Caki2 (cell line): ENCODE measurements around the gene MAGEA12. TPM values are rescaled to one million over a fixed set of nuclear protein-coding genes. Genes with fewer than 3 reads are reported as not detected.
"Not testable (repeated sequence)": the region's sequence is repeated elsewhere in the genome, so short reads cannot be mapped to it uniquely, and the experiment has no call there.

Experiments
- DNase-seq: peaks from one replicate; pipeline ENCODE4 v3.0.0-alpha.2; 2015; ENCODE audit warnings: low read depth
- in situ Hi-C: cut with HindIII; loops from 2 replicates; pipeline ENCODE4 v1.10.0; 2016; ENCODE audit warnings: low sequenced_read_pairs, low pct_unique_long_range_greater_than_20kb, mixed read lengths
- total RNA-seq: library from RNA; depleted of rRNA; stranded (reverse); fragments of >200 nt; shearing (Covaris generic); gene quantifications from 2 replicates; pipeline ENCODE4 v1.2.3, GENCODE V29; 2014; ENCODE audit warnings: low replicate concordance; rRNA removed

Gene MAGEA12
- not detected in 2 replicates for total RNA-seq

- in situ Hi-C loops, result no loop called here
- no peak for DNase-seq
Measured at GRCh38 chrX:152733261-152733975, at the start of gene MAGEA12, which contains the start of gene CSAG1. TSS of gene MAGEA12 (plus strand) at chrX:152733757. CDS start at chrX:152736162, 2,405 bp downstream. TSS of gene CSAG1 (minus strand) at chrX:152733721. CDS start at chrX:152732460, 1,261 bp downstream.

- in situ Hi-C loops, DNase-seq: not testable (repeated sequence)
Measured at GRCh38 chrX:152697952-152698931, 35.3 kb upstream of the MAGEA12 start, which contains the start of gene MAGEA3. TSS of gene MAGEA3 (plus strand) at chrX:152698794. CDS start at chrX:152700833, 2,039 bp downstream.

- in situ Hi-C loops, DNase-seq: not testable (repeated sequence)
Measured at GRCh38 chrX:152700390-152700789, 33.2 kb upstream of the MAGEA12 start.

GRCh38 chrX:152706500-152706899, 27.1 kb upstream of the MAGEA12 start:
- DNase-seq, in situ Hi-C loops: not testable (repeated sequence)

- in situ Hi-C loops, DNase-seq: not testable (repeated sequence)
Measured at GRCh38 chrX:152709173-152709572, 24.4 kb upstream of the MAGEA12 start, which contains the start of gene CSAG2. TSS of gene CSAG2 (minus strand) at chrX:152709273. CDS start at chrX:152709112, 161 bp downstream.

GRCh38 chrX:152713195-152713594, 20.4 kb upstream of the MAGEA12 start:
- DNase-seq, in situ Hi-C loops: not testable (repeated sequence)

GRCh38 chrX:152713815-152714787, 19.5 kb upstream of the MAGEA12 start, which contains the start of gene MAGEA2B:
TSS of gene MAGEA2B (plus strand) at chrX:152714628. CDS start at chrX:152717107, 2,479 bp downstream.
- DNase-seq, in situ Hi-C loops: not testable (repeated sequence)

GRCh38 chrX:152725409-152725808, 8.1 kb upstream of the MAGEA12 start:
- DNase-seq, result no peak
- in situ Hi-C loops, result no loop called here

GRCh38 chrX:152734143-152734858, 744 bp downstream of the MAGEA12 start:
- in situ Hi-C loops, result not testable (repeated sequence)

GRCh38 chrX:152735101-152735500, 1.5 kb downstream of the MAGEA12 start:
- in situ Hi-C loops, result no loop called here
- no peak for DNase-seq

More at GRCh38 chrX:152734143-152734858, 744 bp downstream of the MAGEA12 start:
- not testable (repeated sequence) for DNase-seq

GRCh38 chrX:152735860-152736511, 2.4 kb downstream of the MAGEA12 start:
- no peak for DNase-seq
- in situ Hi-C loops, result no loop called here

- in situ Hi-C loops, DNase-seq: not testable (repeated sequence)
Measured at GRCh38 chrX:152736528-152736927, 3.0 kb downstream of the MAGEA12 start.

- in situ Hi-C loops, result no loop called here
- no peak for DNase-seq
Measured at GRCh38 chrX:152738560-152738959, 5.0 kb downstream of the MAGEA12 start.

- DNase-seq, in situ Hi-C loops: not testable (repeated sequence)
Measured at GRCh38 chrX:152753686-152754650, 20.4 kb downstream of the MAGEA12 start, which contains the start of gene MAGEA2. TSS of gene MAGEA2 (minus strand) at chrX:152753842. CDS start at chrX:152751363, 2,479 bp downstream.

- in situ Hi-C loops, DNase-seq: not testable (repeated sequence)
Measured at GRCh38 chrX:152754871-152755270, 21.3 kb downstream of the MAGEA12 start.
